ENCODE data around the gene SCAMP2.

Gene SCAMP2

DNA sequence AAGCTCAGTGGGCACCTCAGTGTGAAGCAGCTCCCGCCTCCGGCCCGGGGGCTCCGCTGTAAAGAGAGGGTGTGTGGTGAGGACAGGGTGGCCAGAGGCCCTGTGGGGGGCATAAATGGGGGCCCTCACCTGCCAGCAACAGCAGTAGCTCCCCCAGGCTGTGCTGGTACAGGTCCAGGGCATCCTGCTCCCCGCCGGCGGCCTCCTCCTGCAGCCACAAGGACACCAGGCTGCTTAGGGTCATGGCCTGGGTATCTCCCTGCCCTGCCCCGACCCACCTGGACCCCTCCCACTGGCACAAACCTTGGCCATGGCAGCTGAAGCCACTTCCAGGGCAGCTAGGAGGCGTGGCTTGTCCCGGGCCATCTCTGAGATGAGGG is 35.0 kb downstream of the SCAMP2 start:
- no peak for DNase-seq (ENCODE audit: low read depth)

DNA sequence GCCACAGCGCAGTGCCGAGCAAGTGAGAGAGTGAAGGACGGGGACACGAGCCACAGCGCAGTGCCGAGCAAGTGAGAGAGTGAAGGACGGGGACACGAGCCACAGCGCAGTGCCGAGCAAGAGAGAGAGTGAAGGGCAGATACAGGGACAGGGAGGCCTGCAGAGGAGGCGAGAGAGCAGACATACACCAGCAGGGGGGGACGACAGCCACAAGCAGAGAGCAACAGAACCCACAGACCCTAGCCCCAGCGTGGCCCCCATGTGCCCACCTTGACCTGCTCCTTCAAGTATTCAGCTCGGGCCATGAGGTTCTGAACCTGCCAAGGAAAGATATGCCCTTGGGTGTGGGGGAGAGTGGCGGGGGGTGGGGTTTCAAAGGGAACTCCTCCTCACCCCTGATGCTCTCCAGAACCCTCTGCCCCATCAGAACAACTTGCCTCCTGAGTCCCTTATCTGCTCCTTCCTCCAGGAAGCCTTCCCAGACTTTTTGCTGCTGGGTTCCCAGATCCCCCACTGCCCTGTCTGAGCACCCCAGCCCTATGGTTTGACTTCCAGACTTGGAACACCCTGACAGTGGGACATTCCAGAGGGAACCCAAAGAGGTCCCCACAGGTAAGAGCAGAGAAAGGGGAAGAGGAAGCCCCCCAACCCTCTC is 35.6 kb downstream of the SCAMP2 start:
- no peak for DNase-seq (ENCODE audit: low read depth)

DNA sequence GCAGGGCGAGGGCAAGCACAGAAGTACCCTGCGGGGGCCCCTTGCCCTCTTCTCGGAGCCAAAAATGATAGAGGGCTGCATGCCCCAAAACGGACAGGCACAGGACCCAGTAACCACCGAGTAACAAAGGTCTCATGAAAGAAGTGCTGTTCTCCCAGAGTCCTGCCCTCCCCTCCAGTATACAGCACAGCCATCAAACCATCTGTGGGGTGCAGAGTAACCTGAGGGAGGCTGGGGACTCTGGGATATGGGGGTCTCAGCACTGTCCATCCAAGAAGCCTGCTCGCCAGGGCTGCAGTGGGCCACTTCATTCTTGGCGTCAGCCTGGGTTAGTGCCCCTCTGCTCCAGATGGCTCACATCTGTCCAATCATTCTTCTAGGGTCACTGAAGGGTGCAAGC is 36.3 kb downstream of the SCAMP2 start:
- DNase-seq (ENCODE audit: low read depth) = no peak

DNA sequence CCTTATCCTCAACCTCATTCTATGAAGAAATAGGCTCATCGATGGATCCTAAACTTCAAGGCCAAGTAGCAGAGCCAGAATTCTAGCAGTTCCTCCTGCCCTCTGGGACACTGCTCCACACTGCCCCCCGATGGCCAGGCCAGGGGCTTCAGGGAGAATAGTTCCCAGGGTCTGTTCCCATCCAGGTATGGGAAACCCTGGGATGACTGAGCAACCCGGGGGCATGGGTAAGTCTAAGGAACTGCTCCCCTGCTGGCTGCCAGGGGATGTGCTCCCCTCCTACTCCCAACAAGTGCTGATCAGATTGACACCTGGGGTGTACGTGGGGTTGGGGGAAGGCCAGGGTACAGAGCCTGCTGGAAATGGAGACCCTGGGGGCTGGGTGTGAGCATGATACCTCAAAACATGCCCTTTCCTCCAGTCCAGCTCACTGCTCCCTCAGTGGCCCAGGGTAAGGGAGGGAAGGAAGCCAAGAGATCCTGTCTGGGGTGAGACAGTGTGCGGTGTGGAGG is 37.8 kb downstream of the SCAMP2 start:
- peak; percentile 26 for DNase-seq (ENCODE audit: low read depth)

DNA sequence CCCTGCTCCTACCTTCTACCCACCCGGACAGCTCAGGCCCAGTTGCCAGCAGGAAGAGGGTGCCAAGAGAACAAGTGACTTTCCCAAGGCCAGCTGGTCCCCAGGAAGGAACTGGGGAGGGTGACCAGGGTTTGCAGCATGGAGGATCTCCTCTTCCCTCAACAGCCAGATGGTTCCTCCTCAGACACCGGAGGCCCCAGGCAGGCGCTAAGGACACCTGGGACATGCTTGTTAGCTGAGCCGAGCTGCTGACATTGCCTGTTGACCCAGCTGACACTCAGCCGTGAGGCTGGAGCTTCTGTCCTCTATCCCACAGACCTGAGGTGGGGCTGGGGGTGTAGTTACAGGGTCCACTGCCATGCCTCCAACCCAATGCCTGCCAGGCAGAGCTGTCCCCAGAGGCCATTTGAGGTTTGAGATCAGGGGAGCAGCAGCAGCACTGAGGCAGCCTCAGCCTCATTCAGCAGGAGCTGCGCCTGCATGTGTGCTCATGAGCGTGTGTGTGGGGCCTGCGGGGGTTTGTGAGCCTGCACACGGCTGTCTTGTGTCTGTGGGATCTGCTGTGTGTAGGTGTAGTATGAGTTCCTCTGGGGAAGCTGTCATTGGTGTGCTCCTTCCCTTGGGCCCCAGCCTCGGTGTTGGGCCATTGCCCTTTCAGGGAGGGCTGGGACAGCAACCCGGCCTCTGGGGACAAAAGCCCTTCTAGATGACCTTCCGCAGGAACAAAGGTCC is 39.6 kb downstream of the SCAMP2 start:
- DNase-seq (ENCODE audit: low read depth) = no peak

DNA sequence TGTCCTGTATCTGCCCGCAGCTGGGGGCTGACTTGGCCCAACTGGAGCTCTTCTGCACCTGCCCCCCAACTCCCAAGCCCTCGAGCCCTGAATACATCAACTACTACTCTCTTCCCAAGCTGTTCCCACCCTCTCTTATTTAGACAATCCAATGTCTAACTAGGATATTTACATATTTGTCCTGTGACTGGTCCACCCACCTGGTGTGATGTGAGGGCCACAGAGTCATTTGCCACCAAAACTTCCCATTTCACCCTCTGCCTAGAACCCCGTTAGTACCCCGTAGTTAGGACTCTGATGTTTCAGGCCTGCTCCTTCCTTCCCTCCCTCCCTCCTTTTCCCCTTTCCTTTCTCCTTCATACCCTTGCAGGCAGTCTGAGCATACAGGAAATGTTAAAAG is 40.3 kb downstream of the SCAMP2 start:
- no peak for DNase-seq (ENCODE audit: low read depth)

DNA sequence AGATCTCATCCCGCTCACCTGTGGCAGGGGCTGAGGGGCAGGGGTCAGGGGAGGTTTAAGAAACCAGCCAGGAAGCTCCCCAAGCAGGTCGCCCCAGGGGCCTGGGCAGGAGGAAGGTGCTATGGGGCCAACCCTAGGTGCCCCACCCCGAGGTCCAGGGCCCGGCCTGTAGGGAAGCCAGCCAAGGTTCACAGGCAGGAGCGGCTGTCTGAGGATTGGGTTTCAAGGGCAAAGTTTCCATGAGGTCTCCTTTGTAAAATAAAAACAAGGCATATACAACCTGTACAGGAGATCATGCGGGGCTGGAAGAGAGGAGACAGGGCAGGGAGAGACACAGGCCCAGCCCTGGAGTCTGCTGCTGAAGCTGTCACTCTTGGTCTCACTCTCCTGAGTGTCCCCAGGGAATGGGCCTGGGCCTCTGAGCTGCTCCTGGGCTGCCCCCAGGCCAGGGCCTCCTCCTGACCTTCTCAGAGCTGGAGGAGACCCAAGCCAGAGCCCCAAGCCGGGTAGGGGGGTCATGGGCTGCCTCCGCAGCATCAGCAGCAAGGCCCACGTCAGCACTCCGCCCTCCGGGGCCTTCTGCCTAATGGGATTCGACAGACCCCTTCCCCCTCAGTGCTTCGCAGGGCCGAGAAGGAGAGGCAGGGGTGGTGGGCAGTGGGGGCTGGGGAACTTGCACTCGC is 41.2 kb downstream of the SCAMP2 start:
- DNase-seq (ENCODE audit: low read depth) = no peak

DNA sequence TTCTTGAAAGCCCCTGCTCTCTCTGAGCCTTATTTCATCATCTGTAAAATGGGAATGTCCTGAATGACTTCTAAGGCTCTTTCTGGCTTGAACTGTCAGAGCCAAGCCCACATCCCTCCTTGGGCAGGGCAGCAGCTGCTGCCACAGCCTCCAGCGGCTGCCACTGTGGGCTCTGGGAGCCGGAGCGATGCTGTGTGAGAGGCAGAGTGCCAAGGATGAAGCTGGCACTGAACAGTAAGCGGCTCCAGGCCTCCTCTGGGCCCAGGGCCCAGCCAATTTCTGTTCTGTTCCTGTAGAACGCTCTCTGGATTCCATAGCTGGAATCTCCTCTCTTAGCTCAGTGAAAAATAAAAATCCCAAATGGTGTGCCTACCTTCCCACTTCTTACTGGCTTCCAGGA is 42.3 kb downstream of the SCAMP2 start:
- DNase-seq (ENCODE audit: low read depth) = peak; percentile 34

DNA sequence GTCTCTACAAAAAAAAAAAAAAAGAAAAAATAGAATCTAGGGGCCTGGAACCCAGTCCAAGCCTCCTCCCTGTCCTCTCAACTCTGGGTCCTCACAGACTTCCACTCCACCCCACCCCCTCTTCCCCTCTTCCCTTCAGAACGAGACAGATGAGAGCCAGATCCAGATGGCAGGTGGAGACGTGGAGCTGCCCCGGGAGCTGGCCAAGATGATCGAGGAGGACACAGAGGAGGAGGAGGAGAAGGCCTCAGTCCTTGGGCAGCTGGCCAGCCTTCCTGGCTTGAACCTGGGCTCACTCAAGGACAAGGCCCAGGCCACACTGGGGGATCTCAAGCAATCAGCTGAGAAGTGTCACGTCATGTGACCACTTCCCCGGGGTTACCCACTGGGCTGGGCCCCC is 43.2 kb downstream of the SCAMP2 start:
- DNase-seq (ENCODE audit: low read depth) = no peak

DNA sequence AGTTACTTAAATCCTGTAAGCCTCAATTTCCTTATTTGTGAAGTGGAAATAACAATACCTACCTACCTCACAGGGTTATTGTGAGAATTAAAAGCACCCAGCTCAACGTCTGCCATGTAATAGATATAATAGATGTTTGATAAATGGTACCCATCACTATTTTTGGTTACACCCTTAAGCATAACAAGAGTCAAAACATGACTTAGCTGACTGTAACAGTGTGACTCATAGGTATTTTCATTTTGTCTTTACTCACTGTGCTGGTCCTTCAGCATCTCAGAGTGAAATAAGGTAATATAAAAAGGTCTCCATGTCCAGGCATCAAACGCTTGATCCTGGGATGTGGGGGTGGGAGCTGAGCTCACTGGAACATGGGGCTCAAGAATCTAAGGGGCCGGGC is 43.7 kb downstream of the SCAMP2 start:
- no peak for DNase-seq (ENCODE audit: low read depth)

DNA sequence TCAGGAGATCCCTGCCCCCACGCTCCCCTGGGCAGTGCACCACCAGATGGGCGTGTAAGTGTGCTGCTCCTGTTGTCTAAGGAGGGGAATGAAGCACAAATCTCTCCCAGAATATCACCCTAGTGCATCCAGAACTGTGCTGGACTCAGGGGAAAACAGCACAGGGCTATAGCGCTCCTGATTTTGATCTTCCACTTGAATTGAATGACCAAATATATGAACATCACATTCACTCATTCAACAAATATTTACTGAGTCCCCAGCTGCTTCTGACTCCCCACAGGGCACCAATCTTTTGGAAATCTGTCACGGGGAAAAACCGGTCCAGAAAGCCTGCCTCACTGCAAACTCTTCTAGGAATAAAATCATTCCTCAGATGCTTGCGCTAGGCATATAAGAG is 44.3 kb downstream of the SCAMP2 start:
- no peak for DNase-seq (ENCODE audit: low read depth)

DNA sequence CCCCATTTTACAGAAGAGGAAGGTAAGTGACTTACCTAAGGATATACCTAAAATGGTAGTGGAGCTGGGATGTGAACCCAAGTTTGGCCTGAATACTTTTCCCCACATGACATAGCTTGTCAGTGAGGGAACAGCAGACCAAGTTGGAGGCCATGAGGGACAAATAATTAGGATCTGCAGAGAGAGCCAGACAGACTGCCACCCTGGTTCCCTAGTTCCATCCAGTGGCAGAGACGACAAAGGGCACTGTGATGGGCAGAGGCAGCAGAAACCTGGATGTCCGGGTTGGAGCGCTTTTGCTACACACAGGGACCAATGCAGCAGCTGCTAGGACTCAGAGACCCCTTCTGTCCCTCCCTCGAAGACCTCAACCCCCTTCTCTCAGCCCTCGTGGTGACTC is 45.6 kb downstream of the SCAMP2 start:
- DNase-seq (ENCODE audit: low read depth) = no peak

DNA sequence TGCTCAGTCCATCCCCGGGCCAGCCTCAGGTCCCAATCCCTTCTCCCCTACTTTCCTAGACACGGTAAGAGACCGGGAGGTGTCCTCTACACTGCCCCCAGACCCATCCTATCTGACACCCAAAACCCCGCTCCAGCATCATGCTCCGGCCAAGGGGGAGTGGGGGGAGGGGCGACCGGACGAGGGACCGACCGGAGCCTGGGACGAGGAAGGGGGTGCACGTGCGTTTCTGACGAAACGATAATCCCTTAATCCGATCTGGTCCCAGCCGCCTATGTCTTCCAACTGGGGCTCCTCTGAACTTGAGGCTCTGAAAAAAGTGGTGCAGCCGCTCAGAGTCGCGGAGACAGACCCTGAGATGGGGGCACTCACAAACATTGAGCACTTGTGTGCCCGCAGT is 46.2 kb downstream of the SCAMP2 start:
- DNase-seq (ENCODE audit: low read depth) = no peak

DNA sequence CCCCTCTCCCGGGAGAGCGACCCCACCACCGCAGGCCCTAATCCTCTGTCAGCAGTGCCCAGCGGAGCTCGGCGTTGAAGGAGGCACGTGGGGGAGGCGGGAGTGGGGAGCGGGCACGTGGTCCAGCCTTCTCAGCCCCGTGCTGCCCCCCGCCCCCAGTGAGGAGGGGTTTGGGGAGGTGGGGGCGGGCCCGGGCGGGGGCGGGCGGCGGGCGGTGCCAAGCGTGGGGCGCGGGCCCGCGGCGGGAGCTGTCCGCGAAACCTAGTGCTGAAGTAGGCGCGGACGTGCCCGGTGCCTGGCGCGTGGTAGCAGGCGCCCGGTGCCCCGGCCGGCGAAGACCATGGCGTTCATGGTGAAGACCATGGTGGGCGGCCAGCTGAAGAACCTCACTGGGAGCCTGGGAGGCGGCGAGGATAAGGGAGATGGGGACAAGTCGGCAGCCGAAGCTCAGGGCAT is 46.8 kb downstream of the SCAMP2 start, which contains the start of gene CPLX3:
Gene CPLX3, plus strand, starts transcription at position 264 of the 456 bp plus-strand sequence. Its CDS starts 77 bp downstream, at position 341.
- no peak for DNase-seq (ENCODE audit: low read depth)

DNA sequence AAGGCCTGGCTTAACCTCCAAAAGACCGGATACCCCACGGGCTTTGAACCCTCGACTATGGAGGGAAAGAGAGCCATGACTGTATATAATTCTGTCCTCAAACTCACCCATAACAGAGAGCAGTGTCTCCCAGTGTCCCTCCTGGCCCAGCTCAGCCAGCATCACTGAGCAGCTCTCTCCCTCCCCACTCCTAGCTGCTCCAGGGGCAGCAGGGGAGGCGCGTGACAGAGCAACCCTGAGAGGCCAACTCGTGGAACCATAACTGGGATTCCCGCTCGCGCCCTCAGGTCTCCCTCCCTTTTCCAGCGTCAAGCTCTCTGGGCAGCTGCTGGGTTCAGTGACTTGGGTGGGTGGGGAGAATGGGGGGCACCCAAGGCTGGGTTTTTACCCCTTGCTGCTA is 47.3 kb downstream of the SCAMP2 start:
- no peak for DNase-seq (ENCODE audit: low read depth)

DNA sequence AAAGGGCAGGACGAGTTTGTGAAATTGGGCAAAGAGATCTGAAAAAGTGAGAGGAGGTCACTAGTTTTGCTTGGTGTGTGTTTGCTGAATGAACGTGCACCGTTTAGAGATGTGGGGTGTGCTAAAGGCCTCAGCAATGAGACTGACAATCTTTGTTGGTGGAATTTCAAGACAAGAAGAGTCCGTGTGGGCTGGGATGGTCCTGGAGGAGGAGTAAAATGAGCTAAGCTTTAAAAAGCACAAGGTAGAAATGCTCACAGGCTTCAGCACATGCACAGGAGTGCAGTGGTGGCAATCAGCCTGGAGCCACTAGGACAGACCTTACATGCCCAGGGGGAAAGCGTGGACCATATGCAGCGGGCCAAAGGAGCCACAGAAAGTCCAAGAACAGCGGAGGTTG is 48.2 kb downstream of the SCAMP2 start:
- DNase-seq (ENCODE audit: low read depth) = no peak

DNA sequence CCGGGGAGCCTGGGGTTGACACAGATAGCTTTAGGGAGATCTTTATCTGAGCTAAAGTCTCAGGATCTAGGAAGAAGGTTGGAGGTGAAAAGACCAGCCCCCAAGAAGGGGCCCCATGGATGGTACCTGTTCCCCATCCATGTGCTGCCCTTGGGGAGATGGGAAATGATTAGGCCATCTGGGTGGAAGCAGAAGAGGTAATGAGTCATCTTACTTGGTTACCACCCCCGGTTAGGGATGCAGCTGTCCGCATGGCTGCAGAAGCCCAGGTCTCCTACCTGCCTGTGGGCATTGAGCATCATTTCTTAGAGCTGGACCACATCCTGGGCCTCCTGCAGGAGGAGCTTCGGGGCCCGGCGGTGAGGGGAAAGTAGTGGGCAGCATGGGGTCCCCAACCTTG is 49.8 kb downstream of the SCAMP2 start:
- no peak for DNase-seq (ENCODE audit: low read depth)

DNA sequence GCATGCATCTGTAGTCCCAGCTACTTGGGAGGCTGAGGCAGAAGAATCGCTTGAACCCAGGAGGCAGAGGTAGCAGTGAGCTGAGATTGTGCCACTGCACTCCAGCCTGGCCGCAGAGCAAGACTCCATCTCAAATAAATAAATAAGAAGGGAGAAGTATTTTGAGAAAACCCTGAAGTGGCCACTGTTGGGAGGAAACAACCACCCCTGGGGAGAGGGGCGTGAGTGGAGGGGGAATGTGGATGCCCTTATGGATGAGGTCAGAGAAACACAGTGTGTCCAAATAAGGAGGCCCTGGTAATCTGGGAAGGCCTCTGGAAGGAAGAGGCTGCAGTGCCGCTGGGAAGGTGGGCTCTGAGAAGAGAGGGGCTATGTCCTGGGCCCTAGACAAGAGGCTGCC is 50.9 kb downstream of the SCAMP2 start:
- DNase-seq (ENCODE audit: low read depth) = no peak

DNA sequence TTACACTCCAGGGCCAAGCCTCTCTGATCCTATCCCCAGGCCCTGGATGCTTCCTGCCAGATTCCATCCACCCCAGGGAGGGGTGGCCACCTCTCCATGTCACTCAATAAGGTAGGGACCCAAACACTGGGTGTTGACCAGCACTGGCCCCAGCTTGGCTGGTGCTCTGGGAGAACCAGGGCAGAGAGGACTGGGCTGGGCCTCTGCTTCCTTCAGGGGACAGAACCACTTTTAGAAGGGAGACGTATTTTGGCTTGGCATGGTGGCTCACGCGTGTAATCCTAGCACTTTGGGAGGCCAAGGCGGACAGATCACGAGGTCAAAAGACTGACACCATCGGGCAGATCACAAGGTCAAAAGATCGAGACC is 51.4 kb downstream of the SCAMP2 start:
- no peak for DNase-seq (ENCODE audit: low read depth)

DNA sequence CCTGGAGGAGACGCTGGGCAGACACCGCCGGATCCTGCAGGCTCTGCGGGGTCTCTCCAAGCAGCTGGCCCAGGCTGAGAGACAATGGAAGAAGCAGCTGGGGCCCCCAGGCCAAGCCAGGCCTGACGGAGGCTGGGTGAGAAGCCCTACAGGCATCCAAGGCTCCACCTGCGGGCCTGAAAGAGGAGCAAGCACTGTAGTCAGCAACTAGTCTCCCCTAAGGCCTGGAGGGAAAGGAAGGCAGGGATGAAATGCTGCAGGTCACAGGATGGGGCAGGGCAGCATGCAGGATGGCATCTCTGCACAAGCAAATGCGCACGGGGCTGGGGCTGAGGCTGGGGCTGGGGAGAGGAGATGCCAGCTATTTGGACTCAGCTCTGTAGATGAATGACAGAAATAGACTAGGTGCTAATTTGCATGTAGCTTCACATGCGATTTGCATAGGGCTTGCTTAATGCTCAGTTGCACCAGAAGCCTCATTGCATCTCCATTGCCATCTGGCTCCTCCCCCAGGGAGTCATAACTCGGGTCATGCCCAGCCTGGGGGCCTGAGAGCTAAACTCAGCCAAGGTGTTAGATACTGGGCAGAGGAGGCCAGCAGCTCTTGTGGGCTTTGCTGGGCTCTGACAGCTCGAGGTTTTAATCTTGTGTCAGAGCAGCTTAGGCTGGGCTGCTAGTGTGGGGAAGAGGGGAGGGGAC is 51.9 kb downstream of the SCAMP2 start:
- DNase-seq (ENCODE audit: low read depth) = no peak

DNA sequence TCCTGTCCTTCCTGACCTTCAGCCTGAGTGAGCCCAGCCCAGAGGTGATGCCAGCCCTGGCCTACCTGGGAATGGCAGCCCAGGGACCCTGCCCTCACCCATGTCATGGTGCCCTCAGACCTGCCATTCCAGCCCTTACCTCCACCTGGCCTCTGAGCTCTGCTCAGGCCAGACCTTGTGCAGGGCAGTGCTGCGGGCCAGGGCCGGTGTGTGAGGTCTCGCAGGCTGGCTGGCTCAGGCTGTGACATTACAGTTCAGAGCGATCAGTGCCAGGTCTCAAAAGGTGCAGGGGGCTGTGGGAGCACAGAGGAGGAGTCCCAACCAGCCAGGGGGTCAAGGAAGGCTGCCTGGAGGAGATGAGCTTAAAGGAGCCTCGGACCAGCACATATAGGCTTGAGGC is 53.1 kb downstream of the SCAMP2 start:
- DNase-seq (ENCODE audit: low read depth) = no peak

DNA sequence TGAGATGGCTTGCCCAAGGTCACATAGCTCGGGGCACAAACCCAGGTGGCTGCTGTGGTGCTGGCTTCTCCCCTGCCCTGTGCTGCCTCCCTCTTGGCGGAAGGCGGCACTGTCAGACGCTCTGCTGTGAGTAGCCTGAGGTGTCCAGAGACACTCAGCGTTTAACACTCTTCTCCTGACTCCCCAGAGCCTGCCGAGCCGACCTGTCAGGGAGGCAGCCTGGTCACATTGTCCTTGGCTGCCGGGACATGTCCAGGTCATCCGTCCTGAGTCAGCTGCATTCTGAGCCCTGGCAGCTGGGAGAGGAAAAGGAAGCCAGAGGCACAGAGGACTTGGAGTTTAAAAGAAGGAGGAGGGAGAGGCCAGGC is 55.8 kb downstream of the SCAMP2 start:
- DNase-seq (ENCODE audit: low read depth) = no peak

Data from fibroblast of gingiva (primary cell).